ENCODE results near the gene WDR55.
"Not testable (repeated sequence)": the region's sequence is repeated elsewhere in the genome, so short reads cannot be mapped to it uniquely, and the experiment has no call there.

Gene WDR55

DNA sequence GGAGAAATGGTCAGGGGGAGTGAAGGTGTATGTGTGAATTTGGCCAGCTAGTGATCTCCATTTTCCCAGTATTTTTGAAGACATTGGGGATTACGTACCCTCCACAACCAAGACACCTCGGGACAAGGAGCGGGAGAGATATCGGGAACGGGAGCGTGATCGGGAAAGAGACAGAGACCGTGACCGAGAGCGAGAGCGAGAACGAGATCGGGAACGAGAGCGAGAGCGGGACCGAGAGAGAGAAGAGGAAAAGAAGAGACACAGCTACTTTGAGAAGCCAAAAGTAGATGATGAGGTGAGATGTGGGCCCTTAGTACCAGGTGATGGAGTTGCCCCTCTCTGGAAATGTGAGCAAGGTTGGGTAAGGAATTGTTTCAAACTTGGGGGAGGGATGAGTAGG, 5.8 kb upstream of the WDR55 start:
- DNase-seq = no peak

DNA sequence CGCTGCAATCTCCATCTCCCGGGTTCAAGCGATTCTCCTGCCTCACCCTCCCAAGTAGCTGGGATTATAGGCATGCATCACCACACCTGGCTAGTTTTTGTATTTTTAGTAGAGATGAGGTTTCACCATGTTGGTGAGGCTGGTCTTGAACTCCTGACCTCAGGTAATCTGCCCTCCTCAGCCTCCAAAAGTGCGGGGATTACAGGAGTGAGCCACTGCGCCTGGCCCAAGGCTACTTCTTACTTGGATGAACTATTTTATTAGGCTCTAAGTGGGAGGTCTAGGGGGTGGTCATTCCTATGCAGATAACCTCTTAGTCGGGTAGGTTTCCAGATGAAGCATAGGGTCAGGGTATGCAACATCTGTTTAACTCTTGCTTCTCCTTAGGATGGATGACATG, 4.3 kb upstream of the WDR55 start:
- not testable (repeated sequence) for DNase-seq

DNA sequence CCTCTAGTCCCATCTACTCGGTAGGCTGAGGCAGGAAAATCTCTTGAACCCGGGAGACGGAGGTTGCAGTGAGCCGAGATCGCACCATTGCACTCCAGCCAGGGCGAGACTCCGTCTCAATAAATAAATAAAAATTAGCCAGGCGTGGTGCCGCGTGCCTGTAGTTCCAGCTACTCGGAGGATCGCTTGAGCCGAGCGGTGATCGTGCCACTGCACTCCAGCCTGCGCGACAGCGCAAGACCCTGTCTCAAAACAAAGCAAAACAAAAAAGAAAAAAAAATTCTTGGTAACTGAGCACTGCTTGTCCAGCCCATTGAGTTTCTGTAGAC, 710 bp upstream of the WDR55 start:
- DNase-seq = no peak

DNA sequence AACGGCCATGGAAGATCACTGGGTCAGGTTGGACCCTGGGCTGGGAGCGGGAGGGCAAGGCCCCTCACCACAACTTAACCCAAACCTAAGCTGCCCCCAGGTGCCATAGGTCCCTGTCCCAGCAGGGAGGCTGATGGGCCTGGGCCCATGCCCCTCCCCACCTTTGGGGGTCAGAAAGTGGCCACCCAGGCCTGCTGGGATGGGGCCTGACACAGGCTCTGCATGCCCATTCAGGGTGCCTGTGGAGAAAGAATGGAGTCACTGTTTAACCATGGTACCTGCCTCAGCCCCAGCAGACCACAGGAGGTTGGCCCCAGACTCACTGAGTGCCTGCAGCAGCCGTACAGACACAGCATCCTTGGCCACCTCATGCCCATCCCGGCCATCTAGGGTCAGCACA, 6.3 kb downstream of the WDR55 start:
- not testable (repeated sequence) for DNase-seq

DNA sequence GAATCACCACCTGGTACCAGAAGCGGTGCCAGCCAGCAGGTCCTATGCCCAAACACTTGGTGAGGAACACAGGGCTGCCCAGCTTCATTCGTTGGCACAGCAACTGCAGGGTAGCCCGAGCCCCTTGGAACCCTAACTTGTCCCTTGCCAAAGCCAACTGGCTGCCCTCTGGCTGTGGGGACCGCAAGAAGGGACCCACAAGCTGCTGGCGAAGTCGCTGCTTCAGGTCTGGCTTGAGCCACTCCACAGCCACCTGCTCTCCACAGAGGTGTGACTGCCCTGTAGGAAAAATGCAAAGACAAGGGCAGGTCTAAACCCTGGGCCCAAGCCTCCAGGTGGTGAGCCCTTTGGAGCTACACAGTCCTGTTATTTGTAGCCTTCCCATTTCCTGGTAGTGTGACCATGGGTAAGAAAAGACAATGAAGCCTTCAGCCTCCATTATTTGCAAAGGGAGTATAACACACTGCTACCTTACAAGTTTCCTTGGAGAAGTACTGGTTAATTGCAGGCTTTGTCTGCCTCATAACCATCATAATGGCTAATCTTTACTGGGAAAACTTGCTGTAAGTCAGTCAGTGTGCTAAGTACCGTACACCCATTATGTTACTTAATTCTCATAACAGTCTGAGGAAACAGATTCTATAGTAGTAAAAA, 6.9 kb downstream of the WDR55 start:
- DNase-seq = no peak

DNA sequence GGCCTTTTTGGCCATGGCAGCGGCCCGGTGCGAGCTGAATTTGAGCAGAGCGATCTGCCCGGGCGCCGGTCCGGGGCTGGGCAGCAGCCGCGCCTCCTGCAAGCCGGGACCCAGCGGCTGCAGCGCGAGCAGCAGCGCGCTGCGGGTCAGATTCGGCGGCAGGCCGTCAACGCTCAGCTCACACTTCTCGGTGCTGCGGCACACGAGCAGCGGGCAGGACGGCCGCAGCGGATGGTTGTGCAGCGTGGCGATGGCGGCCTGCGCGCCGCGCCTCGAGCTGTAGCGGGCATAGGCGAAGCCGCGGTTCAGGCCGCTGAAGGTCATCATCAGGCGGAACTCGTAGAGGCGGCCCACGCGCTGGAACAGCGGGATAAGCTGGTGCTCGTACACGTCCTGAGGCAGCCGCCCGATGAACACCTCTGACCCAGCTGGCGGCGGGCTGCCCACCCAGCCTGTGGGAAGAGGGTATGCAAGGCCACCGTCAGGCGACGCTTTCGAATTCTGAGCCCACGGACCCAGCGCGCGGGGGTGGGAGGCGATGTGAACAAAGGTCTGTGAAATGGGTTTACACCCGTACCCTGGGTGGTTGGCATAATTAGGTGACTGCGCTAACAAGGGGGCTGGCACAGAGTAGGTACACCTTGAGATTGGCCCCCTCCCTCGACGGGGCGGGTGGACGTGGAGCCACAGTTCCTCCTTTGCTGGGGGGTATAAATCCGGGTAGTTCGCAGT, 7.9 kb downstream of the WDR55 start:
- peak in 1 of 14 donors; percentile 28 for DNase-seq

DNA sequence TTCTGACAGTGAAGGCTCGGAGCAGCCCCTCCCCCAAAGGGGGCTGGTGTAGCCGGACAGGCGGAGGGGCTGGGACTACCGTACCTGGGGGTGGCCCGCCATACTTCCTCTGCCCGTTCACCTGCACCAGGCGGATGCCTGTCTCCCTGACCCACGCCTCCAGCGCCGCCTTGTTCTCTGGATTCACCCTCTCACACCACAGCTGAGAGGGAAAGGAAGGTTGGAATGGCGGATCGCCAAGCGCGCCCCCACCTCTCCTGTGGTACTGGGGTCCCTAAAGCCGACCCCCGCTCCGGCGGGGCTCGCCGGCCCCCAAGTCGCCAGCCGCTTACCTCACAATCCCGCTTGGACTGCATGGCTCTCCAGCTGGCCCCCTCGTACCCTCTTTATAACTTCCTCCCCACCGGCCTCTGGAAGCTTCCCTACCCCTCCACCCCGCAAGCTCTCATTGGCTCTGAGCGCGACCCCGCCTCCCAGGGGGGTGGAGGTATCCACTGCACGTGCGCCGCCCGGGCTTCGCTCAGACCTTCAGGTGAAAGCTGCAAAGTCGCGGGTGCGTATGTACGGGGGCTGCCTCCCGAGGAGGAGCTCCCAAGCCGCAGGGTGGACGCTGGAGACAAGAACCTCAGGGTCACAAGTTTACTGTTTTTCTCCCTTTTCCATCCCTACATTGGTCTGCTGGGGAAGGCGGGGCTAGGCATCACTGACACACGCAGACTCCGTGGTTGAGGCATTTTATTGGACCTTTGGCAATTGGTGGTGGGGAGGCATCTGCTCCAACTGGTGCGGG, 8.7 kb downstream of the WDR55 start, which contains the start of gene DND1:
TSS of gene DND1 (minus strand) at position 390 of the 790 bp plus-strand sequence. CDS start at position 356, 34 bp downstream.
- no peak for DNase-seq

DNA sequence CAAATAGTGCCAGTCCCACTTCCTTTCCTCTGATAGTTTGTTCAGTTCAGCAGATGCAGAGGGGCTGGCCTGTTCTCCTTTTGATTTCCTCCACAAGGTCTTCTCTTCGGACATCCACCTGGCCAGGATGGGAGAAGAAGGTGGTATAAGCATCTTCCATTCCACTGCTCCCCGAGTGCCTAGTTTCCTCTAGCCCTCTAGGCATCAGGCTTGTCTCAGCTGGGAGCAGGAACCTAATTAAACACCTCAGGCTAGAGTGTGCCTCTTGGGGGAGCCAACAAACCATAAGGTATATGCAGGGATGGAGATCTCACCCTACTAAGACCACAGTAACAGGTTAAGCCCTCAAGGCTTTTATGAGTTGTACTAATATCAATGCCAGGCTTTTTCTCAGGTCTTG, 9.5 kb downstream of the WDR55 start:
- no peak for DNase-seq

DNA sequence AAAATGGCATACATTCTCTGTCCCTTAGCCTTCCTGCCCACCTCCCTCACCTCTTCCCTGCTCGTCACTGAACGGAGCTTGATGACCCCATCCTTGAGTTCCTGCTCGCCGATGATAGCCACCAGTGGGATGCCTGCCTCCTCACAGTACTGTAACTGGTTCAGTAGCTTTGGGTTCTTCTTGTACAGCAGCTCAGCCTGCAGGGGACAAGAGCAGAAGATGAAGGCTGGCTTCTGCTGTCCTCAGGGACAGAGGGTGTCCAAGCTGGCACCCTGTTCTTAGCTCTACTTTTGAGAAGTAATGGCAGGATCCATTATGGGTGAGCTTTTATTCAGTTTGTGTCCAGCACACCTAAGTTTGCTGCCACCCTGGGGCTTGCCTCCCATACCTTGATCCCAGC, 9.9 kb downstream of the WDR55 start:
- DNase-seq = no peak

DNA sequence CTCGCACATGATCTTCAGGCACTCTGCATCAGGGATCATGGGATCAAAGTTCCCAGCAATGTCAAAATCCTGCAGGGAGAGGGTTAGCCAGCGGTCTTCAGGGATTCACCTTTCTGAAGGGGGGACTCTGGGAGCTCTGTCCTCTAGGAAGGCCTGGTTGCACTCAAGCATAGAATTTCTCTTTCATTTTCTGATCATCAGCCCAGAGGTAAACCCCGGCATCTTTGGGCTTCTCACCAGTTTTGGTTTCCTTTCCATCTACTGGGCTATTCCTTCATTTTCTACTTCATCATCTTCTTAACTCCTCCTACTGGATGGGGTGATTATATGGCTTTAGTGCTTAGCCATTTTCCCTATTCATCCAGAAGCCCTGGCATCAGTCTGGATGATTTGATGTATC, 13.2 kb downstream of the WDR55 start:
- no peak for DNase-seq

DNA sequence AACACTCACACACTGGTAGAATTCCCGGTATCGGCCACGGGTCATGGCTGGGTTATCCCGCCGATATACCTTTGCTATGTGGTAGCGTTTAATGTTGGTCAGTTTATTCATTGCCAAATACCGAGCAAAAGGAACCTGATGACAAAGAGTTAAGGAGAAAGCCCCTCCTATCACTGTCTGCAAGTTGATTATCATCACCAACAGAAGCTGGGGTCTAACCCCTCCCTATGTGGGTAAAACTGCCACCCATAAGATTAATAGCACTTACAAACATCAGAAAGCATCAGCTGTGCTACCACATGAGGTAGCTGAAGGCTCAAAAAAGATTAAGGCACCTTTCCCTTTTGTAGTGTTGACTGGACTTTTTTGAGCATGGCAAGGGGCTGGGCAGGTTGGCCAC, 14.3 kb downstream of the WDR55 start:
- no peak for DNase-seq

DNA sequence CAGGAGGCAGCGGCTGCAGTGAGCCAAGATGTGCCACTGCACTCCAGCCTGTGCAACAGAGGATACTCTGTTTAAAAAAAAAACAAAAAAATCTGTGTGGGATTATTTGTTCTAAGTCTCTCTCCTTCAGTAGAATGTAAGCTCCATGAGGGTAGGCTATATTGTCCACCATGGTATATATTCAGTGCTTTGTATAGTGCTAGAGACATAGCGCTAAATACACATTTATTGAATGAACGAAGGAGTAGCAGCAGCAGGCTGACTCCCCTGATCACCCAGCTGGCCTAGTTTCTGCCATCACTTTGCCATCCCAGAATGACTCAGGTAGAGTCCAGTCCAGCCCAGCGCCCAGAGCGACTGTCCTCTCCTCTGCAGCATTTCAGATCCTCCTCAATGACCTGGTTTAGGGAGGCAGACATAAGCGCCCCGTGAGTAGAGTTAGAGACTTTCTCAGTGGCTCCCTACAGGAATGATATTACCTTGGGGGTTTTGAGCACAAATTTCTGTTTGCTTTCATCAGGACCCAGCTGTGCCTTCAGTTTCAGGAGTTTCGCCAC, 25.8 kb downstream of the WDR55 start:
- DNase-seq = no peak

DNA sequence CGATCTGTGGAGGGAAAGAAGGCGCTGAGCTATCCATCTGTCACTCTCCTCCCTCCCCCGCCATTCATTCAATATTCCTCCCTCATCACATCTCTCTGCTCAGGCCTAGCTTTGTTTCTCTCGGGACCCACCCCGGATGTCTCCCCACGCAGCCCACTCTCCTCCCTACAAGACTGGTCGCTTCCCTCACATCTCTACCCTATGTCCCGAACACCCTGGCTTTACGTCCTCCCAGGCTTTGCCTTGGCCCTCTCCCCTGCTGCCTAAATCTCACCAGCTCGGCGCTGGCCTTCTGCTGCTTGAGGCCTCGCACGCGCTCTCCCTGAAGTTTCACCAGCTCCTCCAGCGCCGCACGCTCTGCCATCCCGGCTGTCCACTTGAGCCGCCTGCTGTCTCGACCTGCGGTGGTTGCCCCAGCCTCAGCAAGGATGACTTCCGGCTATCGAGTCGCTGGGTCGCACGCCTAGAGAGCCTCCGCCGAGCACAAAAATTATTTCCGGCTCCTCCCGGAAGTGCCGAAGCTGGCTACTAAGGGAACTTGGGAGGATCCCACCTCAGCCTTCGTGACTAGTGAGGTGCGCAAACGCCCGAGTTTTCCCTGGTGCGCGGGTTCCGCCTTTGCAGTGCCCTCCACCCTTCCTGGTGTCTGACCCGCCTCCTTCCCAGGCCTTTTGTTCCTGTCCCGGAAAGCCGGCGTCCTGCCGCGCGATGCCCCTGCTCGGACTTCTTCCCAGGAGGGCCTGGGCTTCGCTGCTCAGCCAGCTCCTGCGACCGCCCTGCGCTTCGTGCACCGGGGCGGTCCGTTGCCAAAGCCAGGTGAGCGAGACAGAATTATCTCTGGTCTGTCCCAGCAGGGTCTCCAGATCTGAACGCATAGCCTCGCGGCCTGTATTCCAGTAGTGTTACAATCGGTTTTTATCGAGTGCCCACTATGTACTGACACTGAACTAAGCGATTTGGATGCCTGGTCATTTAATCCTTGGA, 26.5 kb downstream of the WDR55 start, which contains the start of the genes HARS1 and HARS2:
TSS of gene HARS1 (minus strand) at position 430 of the 984 bp plus-strand sequence. CDS start at position 364, 66 bp downstream.
TSS of gene HARS2 (plus strand) at position 515 of the 984 bp plus-strand sequence. CDS start at position 709, 194 bp downstream.
- DNase-seq = peak; percentile 9 to 92 (median 86)

DNA sequence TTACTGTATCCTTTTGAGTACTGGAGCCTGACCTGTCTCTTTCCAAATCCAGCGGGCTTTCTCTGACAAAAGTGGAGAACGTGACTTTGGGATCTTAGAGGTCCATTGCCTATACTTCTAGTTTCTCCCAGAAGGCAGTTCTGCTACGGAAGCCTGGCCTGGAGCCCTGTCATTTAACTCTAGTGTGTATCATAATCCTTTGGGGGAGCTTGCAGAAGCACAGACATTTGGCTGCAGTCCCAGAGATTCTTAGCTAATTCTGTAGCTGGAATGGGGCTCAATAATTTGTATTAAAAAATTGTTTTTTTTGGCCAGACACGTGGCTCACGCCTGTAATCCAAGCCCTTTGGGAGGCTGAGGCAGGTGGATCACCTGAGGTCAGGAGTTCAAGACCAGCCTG, 29.6 kb downstream of the WDR55 start:
- DNase-seq = no peak

DNA sequence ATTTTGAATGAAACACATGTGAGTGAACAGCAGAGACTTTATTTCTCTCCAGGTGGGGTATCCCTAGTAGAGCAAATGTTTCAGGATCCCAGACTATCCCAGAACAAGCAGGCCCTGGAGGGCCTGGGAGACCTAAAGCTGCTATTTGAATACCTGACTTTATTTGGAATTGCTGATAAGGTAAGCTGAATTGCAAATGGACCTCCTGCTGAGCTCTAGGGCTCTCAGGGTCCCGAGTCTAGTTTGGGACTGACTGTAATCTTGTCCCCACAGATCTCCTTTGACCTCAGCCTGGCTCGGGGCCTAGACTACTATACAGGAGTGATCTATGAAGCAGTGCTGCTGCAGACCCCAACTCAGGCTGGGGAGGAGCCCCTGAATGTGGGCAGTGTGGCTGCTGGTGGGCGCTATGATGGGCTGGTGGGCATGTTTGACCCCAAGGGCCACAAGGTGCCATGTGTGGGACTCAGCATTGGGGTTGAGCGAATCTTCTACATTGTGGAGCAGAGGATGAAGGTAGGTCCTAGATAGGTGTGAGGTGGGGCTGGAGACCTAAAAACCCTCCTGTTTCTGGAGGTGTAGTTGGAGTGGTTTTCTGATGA, 32.3 kb downstream of the WDR55 start:
- DNase-seq = no peak

DNA sequence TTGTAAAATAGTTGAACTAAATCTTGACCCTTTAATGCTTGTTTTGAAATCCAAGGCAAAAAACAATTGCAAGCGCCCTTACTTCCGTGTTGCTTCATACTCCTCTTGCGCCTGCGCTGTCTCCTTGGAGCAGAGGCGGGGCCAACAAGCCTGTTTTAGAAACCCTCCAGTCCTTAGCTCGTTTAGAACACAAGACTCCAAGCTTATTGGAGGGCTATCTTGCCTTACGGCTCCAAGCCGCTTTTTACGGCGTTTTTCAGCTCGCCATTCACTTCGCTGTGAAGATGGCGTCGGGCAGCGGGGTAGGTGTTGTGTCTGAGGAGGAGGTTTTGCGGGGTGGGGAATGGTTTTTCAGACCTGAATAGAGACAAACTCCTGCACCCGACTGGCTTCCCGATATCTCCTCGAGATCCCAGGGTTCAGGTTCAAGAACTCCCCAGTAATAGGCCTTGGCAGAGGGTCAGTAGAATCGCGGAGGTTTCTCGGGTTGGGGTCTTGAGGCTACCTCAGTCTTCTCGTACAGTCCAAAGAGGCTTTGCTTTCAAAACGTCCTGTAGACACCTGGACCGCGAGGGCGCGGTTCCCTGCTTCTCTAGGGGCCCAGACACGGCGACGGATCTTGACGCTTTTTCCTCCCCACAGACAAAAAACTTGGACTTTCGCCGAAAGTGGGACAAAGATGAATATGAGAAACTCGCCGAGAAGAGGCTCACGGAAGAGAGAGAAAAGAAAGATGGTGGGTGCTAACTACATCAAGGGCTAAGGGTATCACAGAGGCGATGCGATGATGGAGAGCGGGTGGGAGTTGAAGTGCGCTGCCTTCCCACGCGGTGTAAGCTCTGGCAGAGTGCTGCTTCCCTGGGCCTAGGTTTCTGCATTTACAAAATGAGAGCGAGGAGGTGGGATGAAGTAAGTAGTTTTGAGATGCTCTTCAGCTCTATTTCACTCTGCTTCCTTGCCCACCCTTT, 35.8 kb downstream of the WDR55 start, which contains the start of gene ZMAT2:
TSS of gene ZMAT2 (plus strand) at position 271 of the 968 bp plus-strand sequence. CDS start at position 285, 14 bp downstream.
- DNase-seq = peak; percentile 19 to 97 (median 90)

DNA sequence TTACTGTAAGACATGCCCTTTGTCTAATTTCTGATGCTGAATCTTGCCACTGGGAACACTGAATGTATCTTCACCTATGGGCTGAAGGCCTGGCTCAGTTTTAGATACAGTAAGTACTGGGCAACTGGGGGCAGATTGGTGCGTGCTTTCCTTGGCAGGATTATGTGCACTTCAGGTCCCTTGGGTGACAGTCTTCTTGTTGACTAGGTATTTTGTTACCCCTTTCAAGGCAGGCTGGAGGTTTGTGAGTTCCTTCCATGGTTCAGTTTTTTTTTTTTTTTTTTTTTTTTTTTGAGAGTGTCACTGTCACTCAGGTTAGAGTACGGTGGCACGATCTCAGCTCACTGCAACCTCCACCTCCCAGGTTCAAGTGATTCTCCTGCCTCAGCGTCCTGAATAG, 43.1 kb downstream of the WDR55 start:
- no peak for DNase-seq

DNA sequence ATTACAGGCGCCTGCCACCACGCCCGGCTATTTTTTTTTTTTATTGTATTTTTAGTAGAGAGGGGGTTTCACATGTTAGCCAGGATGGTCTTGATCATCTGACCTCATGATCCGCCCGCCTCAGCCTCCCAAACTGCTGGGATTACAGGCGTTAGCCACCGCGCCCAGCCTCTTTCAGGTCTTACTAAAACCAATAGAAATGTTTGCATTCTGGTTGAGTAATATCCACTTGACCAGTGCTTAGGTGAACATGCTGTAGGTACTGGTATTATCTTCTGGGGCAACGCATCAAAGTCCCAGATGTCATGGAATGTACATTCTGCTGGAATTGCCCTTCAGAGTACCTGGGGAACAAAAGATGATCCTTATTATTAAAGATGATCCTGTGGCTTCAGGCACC, 44.1 kb downstream of the WDR55 start:
- not testable (repeated sequence) for DNase-seq

DNA sequence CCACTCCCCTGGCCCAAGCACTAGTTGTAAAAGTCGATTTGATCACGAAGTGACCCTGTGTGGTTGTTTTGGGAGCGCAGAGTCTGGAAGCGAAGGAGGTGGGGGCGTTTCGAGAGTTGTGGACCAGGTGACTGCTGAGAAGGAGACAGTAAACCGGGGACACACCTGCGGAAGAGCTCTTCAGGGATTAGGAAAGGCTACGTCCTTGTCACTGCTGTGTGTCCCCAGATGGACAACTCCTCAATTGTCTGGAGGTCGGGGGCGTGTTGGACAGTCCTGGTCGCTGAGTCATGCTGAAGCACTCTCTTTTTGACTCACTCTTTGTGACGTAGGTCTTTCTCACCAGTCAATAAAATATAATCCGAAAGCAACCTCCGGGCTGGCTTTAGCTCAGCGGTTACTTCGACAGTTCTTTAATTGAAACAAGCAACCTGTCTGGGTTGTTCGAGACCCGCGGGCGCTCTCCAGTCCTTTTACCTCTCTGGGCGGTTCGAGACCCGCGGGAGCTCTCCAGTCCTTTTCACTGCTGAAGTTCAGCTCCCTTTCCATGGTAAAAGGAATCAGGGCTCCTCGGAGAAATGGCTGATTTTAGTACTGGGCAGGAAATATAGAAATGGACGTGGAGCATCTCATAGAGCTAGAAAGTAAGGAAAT, 46.3 kb downstream of the WDR55 start:
- peak in 12 of 14 donors; percentile 8 to 83 (median 65) for DNase-seq

Data from C1 segment of cervical spinal cord (tissue), 14 donors.